ENCODE data around the gene RTRAF.

Gene RTRAF

DNA sequence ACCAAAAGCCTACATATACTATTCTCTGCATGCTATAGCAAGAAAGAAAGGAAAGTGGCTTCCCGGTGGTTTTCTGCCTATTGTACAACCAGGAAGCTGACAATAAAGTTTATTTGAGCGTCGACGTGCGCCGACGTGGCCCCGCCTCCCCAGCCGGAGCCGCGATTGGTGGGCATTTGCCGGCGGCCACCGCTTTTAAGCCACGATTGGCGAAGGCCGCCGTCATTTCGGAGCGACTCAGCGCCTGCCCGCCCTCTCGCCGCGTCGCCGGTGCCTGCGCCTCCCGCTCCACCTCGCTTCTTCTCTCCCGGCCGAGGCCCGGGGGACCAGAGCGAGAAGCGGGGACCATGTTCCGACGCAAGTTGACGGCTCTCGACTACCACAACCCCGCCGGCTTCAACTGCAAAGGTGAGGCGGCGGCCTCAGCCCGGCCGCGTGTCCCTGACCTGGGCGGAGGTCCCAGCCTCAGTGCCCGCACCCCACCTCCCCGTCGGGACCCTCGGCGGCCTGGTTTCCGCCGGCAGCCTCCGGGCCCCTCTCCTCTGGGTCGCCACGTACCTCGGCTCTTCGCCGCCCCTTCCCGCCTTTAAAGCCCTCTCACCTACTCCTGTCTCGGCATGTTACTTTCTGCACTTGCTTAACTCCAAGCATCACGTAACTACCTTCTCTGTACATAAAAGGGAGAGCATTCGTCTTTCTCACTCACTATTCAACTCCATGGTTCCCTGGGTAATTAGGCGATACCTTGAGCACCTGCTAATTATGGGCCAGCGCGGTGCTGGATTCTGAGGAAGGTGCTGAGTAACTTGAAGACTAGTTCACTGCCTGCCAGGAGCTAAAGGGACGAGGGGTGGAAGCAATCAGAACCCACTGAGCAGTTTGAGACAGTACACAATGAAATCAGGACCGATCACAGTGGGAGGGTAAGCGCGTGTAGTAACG, at the start of gene RTRAF:
TSS of gene RTRAF (plus strand) at position 254 of the 942 bp plus-strand sequence. CDS start at position 348, 94 bp downstream.
- DNase-seq: peak; percentile 89 to 90

GRCh38 chr14:51939755-51940301, 49.5 kb upstream of the RTRAF start:
- no peak for DNase-seq

- no peak for DNase-seq
These were observed 46.4 kb upstream of the RTRAF start for GRCh38 chr14:51942971-51943370.

DNA sequence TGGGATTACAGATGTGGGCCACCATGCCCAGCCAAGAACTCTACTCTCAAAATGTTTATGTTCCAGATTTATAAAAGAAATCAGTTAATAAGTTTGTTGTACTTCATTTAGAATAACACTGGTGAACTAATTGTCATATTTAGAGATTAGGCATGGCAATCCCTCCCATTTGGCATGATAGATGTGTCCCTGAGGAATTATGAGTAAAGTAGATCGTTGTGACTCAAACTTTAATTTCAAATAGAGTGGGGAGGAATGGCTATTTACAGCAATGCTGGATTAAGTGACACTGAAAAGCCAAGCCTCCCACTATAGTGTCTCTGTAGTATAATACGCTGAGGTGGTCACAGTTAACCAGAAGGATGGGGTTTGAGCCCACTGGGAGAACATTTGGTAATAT, 39.3 kb upstream of the RTRAF start:
- DNase-seq: no peak

DNA sequence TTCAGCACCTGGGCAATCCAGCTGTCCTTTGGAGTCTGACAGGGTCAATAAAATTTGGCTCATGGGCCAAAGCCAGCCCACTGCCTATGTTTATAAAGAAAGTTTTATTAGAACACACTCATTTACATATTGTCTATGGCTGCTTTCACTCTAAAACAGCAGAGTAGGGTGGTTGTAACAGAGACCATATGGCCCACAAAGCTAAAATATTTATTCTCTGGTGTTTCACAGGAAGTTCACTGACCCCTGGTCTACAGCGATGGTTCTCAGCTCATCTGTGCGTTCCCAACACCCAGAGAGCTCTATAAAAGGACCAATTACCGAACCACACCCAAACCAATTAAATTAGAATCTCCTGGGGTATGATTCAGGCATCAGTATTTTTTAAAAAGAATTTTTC, 37.7 kb upstream of the RTRAF start:
- no peak for DNase-seq

- DNase-seq: no peak
These were observed 35.3 kb upstream of the RTRAF start for GRCh38 chr14:51954031-51954430.

DNA sequence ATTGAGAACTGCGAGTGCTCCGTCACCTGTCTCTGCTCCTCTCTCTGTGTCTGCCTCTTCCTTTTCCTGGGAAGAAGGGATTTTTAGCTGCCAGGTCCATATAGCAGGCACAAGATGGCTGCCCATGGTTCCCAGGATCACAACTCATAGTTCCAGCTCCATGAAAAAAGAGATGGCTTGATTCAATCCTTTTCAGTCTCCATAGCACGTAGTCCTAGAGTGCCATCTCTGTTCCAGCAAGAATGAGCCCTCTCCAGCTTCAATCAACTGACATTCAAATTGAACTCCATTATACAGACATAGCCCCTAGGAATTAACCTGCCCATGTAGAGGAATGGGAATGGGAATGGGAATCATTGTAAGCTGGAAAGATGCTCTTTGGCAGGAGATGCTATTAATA, 34.7 kb upstream of the RTRAF start:
- no peak for DNase-seq

DNA sequence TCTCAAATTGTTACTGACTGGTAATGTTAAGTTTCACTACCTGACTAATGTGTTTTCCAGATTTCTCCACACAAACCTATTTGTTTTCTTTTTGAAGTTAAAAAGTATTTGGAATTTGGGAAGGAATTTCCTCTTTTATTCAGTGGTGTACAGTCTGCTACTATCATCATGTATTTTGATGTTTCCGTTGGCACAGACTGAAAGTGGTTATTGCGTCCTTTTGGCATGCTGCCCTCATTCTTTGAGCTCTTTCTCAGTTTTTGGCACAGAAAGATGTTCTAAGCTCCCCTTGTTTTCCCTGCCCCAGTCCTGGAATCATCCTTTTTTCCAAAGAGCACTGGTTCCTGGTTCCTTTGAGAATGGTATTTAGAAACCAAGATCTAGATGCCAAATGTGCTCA, 31.4 kb upstream of the RTRAF start:
- no peak for DNase-seq

- no peak for DNase-seq
These were observed 29.4 kb upstream of the RTRAF start for GRCh38 chr14:51959928-51960327.

DNA sequence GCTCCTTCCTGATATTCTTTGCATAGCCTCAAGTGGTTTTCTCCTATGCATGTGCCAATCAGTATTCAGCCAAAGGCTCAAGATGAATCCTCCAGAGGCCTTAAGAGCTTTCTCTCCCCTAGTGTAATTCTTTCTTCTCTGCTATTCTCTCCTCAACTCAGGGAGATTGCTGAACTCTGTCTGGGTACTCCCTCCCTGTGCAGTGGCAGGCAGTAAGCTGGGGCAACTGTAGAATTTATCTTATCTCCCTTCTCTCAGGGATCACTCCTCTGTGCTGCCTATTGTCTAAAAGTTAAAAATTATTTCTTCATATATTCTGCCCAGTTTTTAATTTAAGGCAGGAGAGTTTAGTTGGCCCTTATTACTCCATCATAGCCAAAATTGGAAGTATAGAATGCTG, 28.5 kb upstream of the RTRAF start:
- no peak for DNase-seq

DNA sequence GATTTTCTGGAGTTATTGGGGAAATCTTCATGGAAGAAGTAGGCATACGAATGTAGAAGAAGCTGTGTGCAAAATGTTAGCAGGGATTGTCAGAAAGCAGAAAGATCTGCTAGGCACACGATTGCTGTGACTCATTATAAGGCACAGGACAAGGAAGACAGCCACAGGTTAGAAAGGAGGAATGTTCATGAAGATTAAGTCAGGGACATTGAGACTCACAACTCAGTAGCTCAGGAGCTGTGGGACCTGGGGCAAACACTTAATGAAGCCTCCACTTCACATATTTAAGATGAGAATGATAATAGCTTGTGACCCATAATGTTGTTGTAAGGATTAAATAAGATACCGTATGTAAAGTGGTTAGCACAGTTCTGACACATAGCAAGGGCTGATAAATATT, 26.6 kb upstream of the RTRAF start:
- no peak for DNase-seq

DNA sequence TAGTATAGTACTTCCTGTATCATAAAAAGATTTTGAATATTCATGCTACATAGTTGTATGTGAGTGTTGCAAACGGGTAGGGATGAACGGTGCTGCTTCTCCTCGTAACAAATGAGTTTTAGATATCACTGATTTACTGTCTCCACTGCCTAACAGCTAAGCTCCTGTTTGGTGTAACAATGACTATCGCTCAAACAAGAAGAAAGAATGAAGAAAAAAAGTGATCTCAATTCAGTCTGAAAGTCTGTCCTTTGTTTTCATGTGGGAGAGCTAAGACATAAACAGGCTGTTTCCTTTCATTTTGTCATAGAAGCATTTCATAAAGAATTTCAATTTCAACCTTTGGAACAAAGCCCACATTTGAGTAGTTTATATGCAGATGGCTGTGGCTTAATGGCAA, 26.1 kb upstream of the RTRAF start:
- no peak for DNase-seq

GRCh38 chr14:51967521-51967920, 21.8 kb upstream of the RTRAF start:
- no peak for DNase-seq

DNA sequence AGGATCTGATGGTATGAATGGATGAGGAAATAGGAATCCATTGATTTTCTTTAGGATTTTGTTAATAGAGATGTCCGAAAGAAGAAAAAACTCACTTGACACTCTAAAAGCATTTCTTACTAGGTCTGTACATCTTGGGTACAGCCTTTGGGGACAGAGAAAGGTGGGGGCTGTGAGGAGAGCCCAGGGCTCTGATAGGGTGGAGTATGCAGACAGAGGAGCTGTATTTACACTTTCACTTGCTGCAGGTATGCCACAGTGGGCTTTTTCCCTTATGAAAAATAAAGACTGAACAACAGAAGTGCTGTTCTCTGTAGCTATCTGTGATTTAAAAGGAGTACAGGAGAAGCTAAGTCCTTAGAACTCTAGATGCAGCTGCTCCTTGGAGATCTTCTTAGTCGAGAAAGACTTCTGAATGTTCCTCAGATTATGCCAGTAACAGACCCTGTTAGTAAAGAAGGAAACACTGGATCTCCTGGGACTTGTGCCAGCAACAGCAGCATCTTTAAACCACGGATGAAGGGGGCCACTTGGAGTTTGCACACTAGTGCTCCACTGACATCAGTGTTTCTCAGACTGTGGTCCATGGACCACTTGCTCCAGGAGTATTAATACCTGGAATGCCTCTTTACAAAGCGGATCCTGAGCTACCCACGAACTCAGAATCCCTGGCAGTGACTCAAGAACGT, 19.4 kb upstream of the RTRAF start:
- DNase-seq: no peak

DNA sequence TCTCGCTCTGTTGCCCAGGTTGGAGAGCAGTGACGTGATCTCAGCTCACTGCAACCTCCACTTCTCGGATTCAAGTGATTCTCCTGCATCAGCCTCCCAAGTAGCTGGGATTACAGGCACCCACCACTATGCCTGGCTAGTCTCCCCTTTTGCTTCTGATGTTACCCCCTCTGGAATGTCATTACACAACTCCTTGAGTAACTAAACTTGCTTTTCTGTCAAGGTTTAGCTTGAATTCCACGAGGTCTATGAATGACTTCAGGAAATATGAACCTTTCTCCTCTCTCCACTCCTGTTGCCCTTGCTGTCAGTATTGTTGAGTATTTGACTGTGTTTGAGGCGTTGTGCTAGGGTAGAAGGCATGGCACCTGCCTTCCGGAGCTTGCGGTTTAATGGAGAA, 16.8 kb upstream of the RTRAF start:
- no peak for DNase-seq

DNA sequence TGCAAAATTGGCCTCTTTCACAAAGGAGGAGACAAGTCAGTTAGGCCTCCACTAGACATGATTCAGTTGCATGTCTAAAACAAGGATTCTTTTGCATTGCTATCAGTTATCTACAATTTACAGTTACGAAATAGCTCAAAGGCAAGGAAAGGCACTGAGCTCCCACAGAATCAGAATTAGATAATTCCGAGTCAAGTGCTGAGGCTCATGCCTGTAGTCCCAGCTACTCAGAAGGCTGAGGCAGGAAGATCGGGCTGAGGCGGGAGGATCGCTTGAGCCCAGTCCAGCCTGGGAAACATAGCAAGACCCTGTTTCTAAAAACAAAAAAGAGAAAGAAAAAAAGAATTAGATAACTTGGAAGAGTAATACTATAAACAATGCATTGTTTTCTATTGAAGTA, 12.3 kb upstream of the RTRAF start:
- DNase-seq: no peak

- DNase-seq: no peak
These were observed 10.7 kb upstream of the RTRAF start for GRCh38 chr14:51978681-51979085.

DNA sequence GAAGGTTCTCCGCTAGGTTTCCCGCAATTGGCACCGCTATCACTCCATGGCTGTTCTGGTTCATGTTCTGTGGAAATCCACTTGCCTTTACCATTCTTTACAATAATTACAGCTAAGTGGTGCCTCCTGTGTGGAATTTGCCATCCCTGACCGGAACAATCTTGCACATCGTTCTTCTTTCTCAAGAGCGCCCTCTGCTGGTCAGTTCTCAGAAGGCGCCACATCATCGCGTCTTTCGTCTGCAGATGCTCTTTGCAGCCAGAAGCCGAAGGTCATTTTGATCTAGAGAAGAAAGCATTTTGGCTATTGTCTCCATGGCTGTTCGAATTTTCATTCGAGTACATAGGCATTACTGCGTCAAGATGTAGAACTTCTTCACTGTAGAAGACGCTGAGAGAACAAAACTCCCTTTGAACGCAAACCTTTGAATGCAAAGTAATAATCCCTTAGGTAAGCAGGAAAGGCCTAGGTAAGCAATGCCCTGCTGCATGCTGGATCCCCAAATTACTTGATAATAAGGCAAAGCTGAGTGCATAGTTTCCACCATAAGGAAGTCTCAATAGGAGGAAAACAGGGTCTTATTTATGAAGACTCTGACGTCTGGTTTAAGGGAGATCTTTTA, 10.1 kb upstream of the RTRAF start:
- peak; percentile 71 to 80 for DNase-seq

DNA sequence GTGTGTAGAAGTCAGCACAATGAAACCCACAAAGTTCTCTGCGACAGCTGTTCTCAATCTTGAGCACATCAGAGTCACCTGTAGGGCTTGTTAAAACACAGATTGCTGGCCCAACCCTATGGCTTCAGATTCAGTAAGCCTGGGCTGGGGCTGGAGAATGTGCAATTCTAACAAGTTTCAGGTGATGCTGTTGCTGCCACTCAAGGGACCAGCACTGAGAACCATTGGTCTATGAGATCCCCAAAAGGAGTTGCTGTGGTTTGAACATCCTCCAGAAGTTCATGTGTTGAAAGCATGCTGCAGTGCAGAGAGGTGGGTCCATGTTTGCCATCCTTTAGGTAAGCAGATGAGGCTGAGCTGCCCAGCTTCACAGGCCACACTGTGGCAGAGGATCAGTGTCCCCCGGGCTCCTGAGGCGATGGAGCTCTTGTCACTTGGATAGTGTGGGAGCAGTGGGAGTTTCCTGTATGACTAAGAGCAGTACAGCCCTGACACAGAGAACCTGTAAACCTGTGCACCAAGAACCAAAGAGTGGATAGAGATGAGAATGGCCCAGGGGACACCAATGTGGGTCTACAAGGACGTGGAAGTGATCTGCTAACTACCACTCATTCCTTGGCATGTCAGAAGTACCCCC, 8.0 kb upstream of the RTRAF start:
- DNase-seq: no peak

GRCh38 chr14:51988221-51988620, 1.1 kb upstream of the RTRAF start:
- DNase-seq: no peak

GRCh38 chr14:51990488-51990887, 1.1 kb downstream of the RTRAF start:
- no peak for DNase-seq

DNA sequence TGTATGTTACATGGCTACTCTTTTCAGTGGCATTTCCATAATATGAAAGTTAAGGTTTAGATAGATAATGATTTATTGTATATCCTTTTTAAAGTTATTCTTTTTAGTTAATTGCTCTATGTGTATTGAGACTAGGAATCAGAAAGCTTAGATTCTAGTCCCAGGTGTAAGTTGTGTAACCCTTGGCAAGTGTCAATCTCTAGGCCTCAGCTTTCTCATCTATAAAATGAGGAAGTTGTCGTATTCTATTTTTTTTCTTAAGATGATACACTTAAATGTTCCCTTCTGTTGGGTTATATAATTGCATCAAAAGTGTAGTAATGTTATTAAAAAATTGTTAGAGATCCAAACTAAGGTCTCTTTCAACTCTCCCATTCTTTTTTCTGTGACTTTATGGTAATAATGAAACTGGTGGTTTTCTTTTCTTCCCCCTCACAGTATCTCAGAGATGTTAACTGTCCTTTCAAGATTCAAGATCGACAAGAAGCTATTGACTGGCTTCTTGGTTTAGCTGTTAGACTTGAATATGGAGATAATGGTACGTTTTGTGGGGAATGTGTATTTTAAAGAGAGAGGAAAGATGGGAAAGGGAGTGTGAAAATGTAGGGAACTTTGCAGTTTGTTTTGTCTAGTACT, 4.1 kb downstream of the RTRAF start:
- DNase-seq: no peak

Measured in stimulated activated CD4-positive, alpha-beta T cell treated with anti-CD3 and anti-CD28 coated beads, Interleukin-4, amount 100 ng/mL, for 4 hours (primary cell).